ENCODE results near the gene GAREM2.

DNA sequence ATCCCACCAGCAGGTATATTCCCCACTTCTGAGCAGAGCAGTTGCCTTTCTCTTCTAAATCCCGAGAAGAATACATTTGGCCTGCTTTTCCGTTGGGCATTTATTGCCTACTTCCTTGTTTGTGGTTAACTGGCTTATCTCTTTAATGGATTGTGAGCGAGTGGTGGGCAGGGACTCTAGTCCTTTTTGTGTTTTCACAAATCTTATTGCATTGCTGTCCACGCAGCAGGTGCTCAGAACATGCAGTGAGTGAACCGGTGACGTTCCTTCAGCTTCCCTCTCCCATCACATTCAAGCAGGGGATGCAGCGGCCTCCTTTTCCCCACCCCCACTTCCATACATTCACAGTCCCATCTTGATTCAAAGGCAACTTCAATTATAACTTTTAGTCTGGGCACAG, 28.9 kb upstream of the GAREM2 start:
- TF ChIP-seq POLR2AphosphoS5 (IDR thresholded peaks at IDR 0.05; ENCODE audit: insufficient read depth in 1 of 2, low read depth in 1 of 2) = no peak
- TF ChIP-seq, protein P1, sequence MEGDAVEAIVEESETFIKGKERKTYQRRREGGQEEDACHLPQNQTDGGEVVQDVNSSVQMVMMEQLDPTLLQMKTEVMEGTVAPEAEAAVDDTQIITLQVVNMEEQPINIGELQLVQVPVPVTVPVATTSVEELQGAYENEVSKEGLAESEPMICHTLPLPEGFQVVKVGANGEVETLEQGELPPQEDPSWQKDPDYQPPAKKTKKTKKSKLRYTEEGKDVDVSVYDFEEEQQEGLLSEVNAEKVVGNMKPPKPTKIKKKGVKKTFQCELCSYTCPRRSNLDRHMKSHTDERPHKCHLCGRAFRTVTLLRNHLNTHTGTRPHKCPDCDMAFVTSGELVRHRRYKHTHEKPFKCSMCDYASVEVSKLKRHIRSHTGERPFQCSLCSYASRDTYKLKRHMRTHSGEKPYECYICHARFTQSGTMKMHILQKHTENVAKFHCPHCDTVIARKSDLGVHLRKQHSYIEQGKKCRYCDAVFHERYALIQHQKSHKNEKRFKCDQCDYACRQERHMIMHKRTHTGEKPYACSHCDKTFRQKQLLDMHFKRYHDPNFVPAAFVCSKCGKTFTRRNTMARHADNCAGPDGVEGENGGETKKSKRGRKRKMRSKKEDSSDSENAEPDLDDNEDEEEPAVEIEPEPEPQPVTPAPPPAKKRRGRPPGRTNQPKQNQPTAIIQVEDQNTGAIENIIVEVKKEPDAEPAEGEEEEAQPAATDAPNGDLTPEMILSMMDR (IDR thresholded peaks at IDR 0.05) = no peak
